Fibroblast of lung (primary cell): ENCODE measurements around the gene DENND5B. TPM values are rescaled to one million over a fixed set of nuclear protein-coding genes. Genes with fewer than 3 reads are reported as not detected.

Source experiments
- DNase-seq, 2 donors: peaks; one replicate each; pipeline versions ENCODE4 v3.0.0 to v3.0.0-alpha.2; 2010; ENCODE audit warnings: low read depth in 2 of 2
- H2AFZ ChIP-seq: 2 replicates; pipeline ENCODE4 v1.5.1; 2012; ENCODE audit warnings: low read length, control low read depth, inconsistent platforms
- H3K27ac ChIP-seq: 2 replicates; pipeline ENCODE4 v1.5.1; 2011; ENCODE audit warnings: low read length, control low read depth; ENCODE audit not compliant: insufficient read depth
- H3K27me3 ChIP-seq: 2 replicates; pipeline ENCODE4 v1.5.1; 2011; ENCODE audit warnings: mild to moderate bottlenecking, low read length; ENCODE audit not compliant: control insufficient read depth, insufficient read depth
- H3K36me3 ChIP-seq: 2 replicates; pipeline ENCODE4 v1.5.1; 2011; ENCODE audit warnings: low read length; ENCODE audit not compliant: control insufficient read depth, insufficient read depth
- H3K4me1 ChIP-seq: 2 replicates; pipeline ENCODE4 v1.5.1; 2011; ENCODE audit warnings: low read length; ENCODE audit not compliant: control insufficient read depth, insufficient read depth; ENCODE audit errors: extremely low read depth
- H3K4me2 ChIP-seq: 2 replicates; pipeline ENCODE4 v1.5.1; 2011; ENCODE audit warnings: low read length, control low read depth; ENCODE audit not compliant: insufficient read depth; ENCODE audit errors: extremely low read depth
- H3K4me3 ChIP-seq, 4 experiments: fragments of 200-600 bp in 1 of 4; sonication (generic) in 1 of 4; replicated peaks in 1 of 4; 2 replicates each; pipeline ENCODE4 v1.5.1; 2011 to 2016; ENCODE audit warnings: low read length in 4 of 4, low read depth in 3 of 4, mild to moderate bottlenecking in 3 of 4, control low read depth in 2 of 4, inconsistent platforms in 1 of 4, mixed read lengths in 1 of 4; ENCODE audit not compliant: insufficient read depth in 1 of 4; ENCODE audit errors: control extremely low read depth in 1 of 4
- H3K79me2 ChIP-seq: 2 replicates; pipeline ENCODE4 v1.5.1; 2012; ENCODE audit warnings: mild to moderate bottlenecking, low read length, inconsistent platforms; ENCODE audit not compliant: control insufficient read depth, insufficient read depth
- H3K9ac ChIP-seq: 2 replicates; pipeline ENCODE4 v1.5.1; 2011; ENCODE audit warnings: mild to moderate bottlenecking, low read length, control low read depth; ENCODE audit not compliant: insufficient read depth
- H3K9me3 ChIP-seq: 2 replicates; pipeline ENCODE4 v1.5.1; 2012; ENCODE audit warnings: low read depth, low read length; ENCODE audit not compliant: control insufficient read depth, insufficient read depth
- H4K20me1 ChIP-seq: 2 replicates; pipeline ENCODE4 v1.5.1; 2011; ENCODE audit warnings: low read length; ENCODE audit not compliant: control insufficient read depth, insufficient read depth; ENCODE audit errors: extremely low read depth
- CTCF ChIP-seq, 2 donors: IDR thresholded peaks in 1 of 2; conservative IDR thresholded peaks in 1 of 2; 1 replicate in 1 of 2; 2 replicates in 1 of 2; pipeline ENCODE4 v1.5.1; 2011 to 2012; ENCODE audit warnings: low read length in 2 of 2, control low read depth in 1 of 2, inconsistent platforms in 1 of 2, low read depth in 1 of 2, mild to moderate bottlenecking in 1 of 2
- EZH2 ChIP-seq: IDR thresholded peaks from 2 replicates; pipeline ENCODE4 v1.5.1; 2012; ENCODE audit warnings: low read length, control low read depth, mild to moderate bottlenecking; ENCODE audit errors: missing control alignments
- polyA plus RNA-seq, 2 donors: library from polyadenylated mRNA; depleted of rRNA in 1 of 2; stranded (reverse) in 1 of 2; unstranded in 1 of 2; fragments of >200 nt; gene quantifications; 2 replicates each; pipeline ENCODE4 v1.2.1, GENCODE V29; 2011 to 2012; ENCODE audit warnings: missing spikeins in 1 of 2
- total RNA-seq: library from RNA; depleted of rRNA; stranded (reverse); fragments of >200 nt; gene quantifications from 2 replicates; pipeline ENCODE4 v1.2.1, GENCODE V29; 2014

DENND5B gene
- total and polyA plus RNA-seq, 2 donors (not counting 1 experiment from before 2014, with no cell fraction given): 5.3 to 6.9 TPM

- no peaks in the 10 kb centered on the region for H3K9me3 ChIP-seq
- no peaks in the 10 kb centered on the region for H3K36me3 ChIP-seq
- no peaks in the 10 kb centered on the region for H4K20me1 ChIP-seq
- no peaks in the 10 kb centered on the region for H3K27me3 ChIP-seq
- H3K4me2 ChIP-seq: no peak overlapping the region
- H3K79me2 ChIP-seq: no peaks in the 10 kb centered on the region
- DNase-seq: no peak
- no peak for TF ChIP-seq EZH2
- no peak for TF ChIP-seq CTCF (conservative IDR thresholded peaks at IDR 0.05 in 1 of 2, IDR thresholded peaks at IDR 0.05 in 1 of 2; ENCODE audit: low read depth in 1 of 2, low read length in 2 of 2)
- H3K4me3 ChIP-seq: no peak overlapping the region
- H2AFZ ChIP-seq: no peak overlapping the region
- H3K4me1 ChIP-seq: no peaks in the 10 kb centered on the region
- H3K9ac ChIP-seq: no peak overlapping the region
- no peak overlapping the region for H3K27ac ChIP-seq
Measured at GRCh38 chr12:31361730-31362114, 229.2 kb downstream of the DENND5B start.

- Histone ChIP-seq H3K9me3 (no peaks in the 10 kb centered on the region), H3K36me3 (no peaks in the 10 kb centered on the region), H3K4me3 (no peak overlapping the region), H3K79me2 (no peaks in the 10 kb centered on the region), H4K20me1 (no peaks in the 10 kb centered on the region), H3K4me2 (no peak overlapping the region), H3K27me3 (no peaks in the 10 kb centered on the region), H3K27ac (no peak overlapping the region), H2AFZ (no peak overlapping the region), H3K9ac (no peak overlapping the region), H3K4me1 (no peaks in the 10 kb centered on the region)
- DNase-seq: no peak
- TF ChIP-seq CTCF (conservative IDR thresholded peaks at IDR 0.05 in 1 of 2, IDR thresholded peaks at IDR 0.05 in 1 of 2; ENCODE audit: low read depth in 1 of 2, low read length in 2 of 2) (no peak), EZH2 (no peak)
Measured at GRCh38 chr12:31355747-31356107, 235.2 kb downstream of the DENND5B start.

DNA sequence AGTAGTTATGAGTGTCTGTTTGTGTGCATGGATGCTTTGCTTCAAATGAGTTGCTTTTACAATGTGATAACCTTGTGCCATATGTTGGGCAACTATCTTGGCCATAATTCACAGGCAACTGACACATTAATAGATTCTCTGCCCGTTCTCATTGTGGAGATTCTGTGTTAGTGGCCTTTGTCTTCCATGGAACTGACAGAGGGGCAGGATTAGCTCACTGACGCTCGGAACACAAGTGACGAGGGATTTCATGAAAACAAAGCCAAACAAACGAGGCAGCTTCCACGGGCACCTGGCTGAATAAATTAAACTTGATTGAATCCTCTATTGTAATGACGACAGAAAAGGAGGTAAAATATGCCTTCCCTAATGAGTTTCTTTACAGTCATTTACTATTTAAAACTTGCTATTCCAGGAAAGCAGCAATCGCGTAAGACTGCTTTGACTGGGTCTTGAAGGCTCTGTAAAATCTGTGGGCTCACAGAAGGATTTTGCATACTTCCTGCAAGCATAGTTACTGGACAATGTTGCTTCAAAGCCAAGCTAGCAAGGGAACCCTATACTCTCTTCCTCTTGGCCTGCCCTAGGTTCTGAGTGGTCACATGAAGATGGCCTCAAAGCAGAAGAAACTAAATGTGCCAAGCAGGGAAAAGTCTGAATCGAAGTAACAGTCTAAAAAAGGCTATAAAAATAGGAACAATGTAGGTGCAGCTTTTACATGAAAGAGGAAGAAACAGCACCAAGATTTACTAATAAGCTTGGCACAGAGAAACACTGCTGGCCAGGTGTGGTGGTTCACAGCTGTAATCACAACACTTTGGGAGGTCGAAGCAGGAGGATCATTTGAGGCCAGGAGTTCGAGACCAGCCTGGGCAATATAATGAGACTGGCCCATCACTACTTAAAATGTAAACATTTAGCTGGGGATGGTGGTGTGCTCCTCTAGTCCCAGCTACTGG lies 236.9 kb downstream of the DENND5B start:
- no peaks in the 10 kb centered on the region for H3K36me3 ChIP-seq
- no peak overlapping the region for H3K4me3 ChIP-seq
- H3K9me3 ChIP-seq: no peaks in the 10 kb centered on the region
- H3K9ac ChIP-seq: no peak overlapping the region
- H3K4me1 ChIP-seq: no peaks in the 10 kb centered on the region
- H3K79me2 ChIP-seq: no peaks in the 10 kb centered on the region
- no peak for DNase-seq
- no peaks in the 10 kb centered on the region for H3K27me3 ChIP-seq
- no peak overlapping the region for H3K27ac ChIP-seq
- no peaks in the 10 kb centered on the region for H4K20me1 ChIP-seq
- no peak overlapping the region for H2AFZ ChIP-seq
- no peak for TF ChIP-seq EZH2
- no peak for TF ChIP-seq CTCF (conservative IDR thresholded peaks at IDR 0.05 in 1 of 2, IDR thresholded peaks at IDR 0.05 in 1 of 2; ENCODE audit: low read depth in 1 of 2, low read length in 2 of 2)
- H3K4me2 ChIP-seq: no peak overlapping the region
